ENCODE results near the gene PYY. TPM values are rescaled to one million over a fixed set of nuclear protein-coding genes. Genes with fewer than 3 reads are reported as not detected.

The PYY gene
- total RNA-seq, 2 donors from 2014 or later, result not detected

- Histone ChIP-seq H3K9me3 (no peaks in the 10 kb centered on the region), H3K4me1 (peaks cover 23% of the 10 kb centered on the region), H3K27ac (no peak overlapping the region), H3K27me3 (no peaks in the 10 kb centered on the region), H3K36me3 (replicated peaks in 1 of 2; ENCODE audit: insufficient read depth in 1 of 2, low read depth in 2 of 2) (no peaks in the 10 kb centered on the region), H3K4me3 (no peak overlapping the region)
- DNase-seq (no peak), ATAC-seq (no peak)
- WGBS, 2 donors, result 60 to 91% methylated on average over 5 to 12 of the region's 13 CpGs
- intact Hi-C loops (cut with DNase I), result no loop called here
- TF ChIP-seq POLR2A (IDR thresholded peaks at IDR 0.05), result no peak
- TF ChIP-seq, protein P1, sequence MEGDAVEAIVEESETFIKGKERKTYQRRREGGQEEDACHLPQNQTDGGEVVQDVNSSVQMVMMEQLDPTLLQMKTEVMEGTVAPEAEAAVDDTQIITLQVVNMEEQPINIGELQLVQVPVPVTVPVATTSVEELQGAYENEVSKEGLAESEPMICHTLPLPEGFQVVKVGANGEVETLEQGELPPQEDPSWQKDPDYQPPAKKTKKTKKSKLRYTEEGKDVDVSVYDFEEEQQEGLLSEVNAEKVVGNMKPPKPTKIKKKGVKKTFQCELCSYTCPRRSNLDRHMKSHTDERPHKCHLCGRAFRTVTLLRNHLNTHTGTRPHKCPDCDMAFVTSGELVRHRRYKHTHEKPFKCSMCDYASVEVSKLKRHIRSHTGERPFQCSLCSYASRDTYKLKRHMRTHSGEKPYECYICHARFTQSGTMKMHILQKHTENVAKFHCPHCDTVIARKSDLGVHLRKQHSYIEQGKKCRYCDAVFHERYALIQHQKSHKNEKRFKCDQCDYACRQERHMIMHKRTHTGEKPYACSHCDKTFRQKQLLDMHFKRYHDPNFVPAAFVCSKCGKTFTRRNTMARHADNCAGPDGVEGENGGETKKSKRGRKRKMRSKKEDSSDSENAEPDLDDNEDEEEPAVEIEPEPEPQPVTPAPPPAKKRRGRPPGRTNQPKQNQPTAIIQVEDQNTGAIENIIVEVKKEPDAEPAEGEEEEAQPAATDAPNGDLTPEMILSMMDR (IDR thresholded peaks at IDR 0.05), result peak in 1 of 7 experiments; percentile 1
These were observed 35.7 kb downstream of the PYY start for GRCh38 chr17:43918026-43918389.

- Histone ChIP-seq H3K36me3 (replicated peaks in 1 of 2; ENCODE audit: insufficient read depth in 1 of 2, low read depth in 2 of 2) (no peaks in the 10 kb centered on the region), H3K4me3 (no peak overlapping the region), H3K27me3 (no peaks in the 10 kb centered on the region), H3K27ac (no peak overlapping the region), H3K4me1 (peaks cover 23% of the 10 kb centered on the region), H3K9me3 (no peaks in the 10 kb centered on the region)
- no peak for TF ChIP-seq POLR2A (IDR thresholded peaks at IDR 0.05)
- TF ChIP-seq, protein P1 (IDR thresholded peaks at IDR 0.05), result peak in 5 of 7 experiments; percentile 12 to 35 (median 23)
- 44 to 62% methylated on average over 14 to 43 of the region's 43 CpGs for WGBS, 2 donors
- intact Hi-C loops (cut with DNase I), result no loop called here
- ATAC-seq, result no peak
- peak in 2 of 4 donors; percentile 21 to 41 for DNase-seq
These were observed 36.3 kb downstream of the PYY start for GRCh38 chr17:43917348-43918025.

DNA sequence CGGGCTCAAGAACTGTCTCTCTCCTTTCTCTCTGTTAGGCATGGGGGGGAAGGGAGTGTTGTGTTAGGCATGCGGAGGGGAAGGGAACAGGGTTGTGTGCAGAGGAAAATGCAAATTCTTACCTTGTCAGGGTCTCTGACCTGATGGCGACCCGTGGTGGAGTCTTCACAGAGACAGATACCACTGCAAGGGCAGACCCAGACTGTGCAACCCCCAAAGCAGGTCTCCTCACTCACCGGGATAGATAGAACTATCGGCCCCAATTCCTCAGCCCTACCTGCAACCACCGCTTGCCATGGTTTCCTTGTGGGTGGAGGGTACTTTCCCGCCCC, 36.8 kb downstream of the PYY start:
- DNase-seq (no peak), ATAC-seq (no peak)
- no peak for TF ChIP-seq POLR2A (IDR thresholded peaks at IDR 0.05)
- TF ChIP-seq, protein P1 (IDR thresholded peaks at IDR 0.05), result no peak
- Histone ChIP-seq H3K4me1 (peaks cover 23% of the 10 kb centered on the region), H3K4me3 (no peak overlapping the region), H3K27me3 (no peaks in the 10 kb centered on the region), H3K36me3 (replicated peaks in 1 of 2; ENCODE audit: insufficient read depth in 1 of 2, low read depth in 2 of 2) (no peaks in the 10 kb centered on the region), H3K9me3 (no peaks in the 10 kb centered on the region), H3K27ac (no peak overlapping the region)
- intact Hi-C loops (cut with DNase I), result no loop called here
- whole genome bisulfite sequencing, 2 donors, result 69 to 79% methylated on average over 7 to 8 of the region's 8 CpGs

DNA sequence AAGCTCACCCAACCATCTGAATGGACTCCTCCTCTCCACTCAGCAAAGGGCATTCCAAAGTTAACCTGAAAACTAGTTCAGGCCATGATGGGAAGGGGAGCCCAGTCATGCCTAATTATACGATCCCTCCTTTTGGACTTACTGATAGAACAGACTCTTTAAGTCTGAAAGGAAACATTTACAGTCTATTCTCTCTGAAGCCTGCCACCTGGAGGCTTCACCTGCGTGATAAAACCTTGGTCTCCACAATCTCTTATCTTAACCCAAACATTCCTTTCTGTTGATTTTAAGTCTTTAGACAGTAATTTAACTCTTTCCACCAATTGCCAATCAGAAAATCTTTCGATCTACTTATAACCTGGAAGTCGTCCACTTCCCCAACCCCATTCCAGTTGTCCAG, 37.4 kb downstream of the PYY start:
- Histone ChIP-seq H3K4me1 (peaks cover 23% of the 10 kb centered on the region), H3K27ac (no peak overlapping the region), H3K9me3 (no peaks in the 10 kb centered on the region), H3K36me3 (replicated peaks in 1 of 2; ENCODE audit: insufficient read depth in 1 of 2, low read depth in 2 of 2) (no peaks in the 10 kb centered on the region), H3K27me3 (no peaks in the 10 kb centered on the region), H3K4me3 (no peak overlapping the region)
- DNase-seq, result no peak
- intact Hi-C loops (cut with DNase I), result no loop called here
- 23 to 24% methylated on average over 4 of the region's 4 CpGs for WGBS, 2 donors
- ATAC-seq, result no peak
- TF ChIP-seq, protein P1 (IDR thresholded peaks at IDR 0.05), result no peak
- TF ChIP-seq POLR2A (IDR thresholded peaks at IDR 0.05), result no peak

GRCh38 chr17:43915559-43915958, 38.2 kb downstream of the PYY start:
- H3K4me3 ChIP-seq, result no peak overlapping the region
- WGBS, 2 donors, result 77% methylated on average over 3 of the region's 3 CpGs
- peaks cover 18% of the 10 kb centered on the region for H3K4me1 ChIP-seq
- DNase-seq, result no peak
- H3K27me3 ChIP-seq, result no peaks in the 10 kb centered on the region
- no peak for ATAC-seq
- intact Hi-C loops (cut with DNase I), result no loop called here
- no peaks in the 10 kb centered on the region for H3K36me3 ChIP-seq (replicated peaks in 1 of 2; ENCODE audit: insufficient read depth in 1 of 2, low read depth in 2 of 2)
- no peak overlapping the region for H3K27ac ChIP-seq
- TF ChIP-seq, protein P1 (IDR thresholded peaks at IDR 0.05), result no peak
- TF ChIP-seq POLR2A (IDR thresholded peaks at IDR 0.05), result no peak
- H3K9me3 ChIP-seq, result no peaks in the 10 kb centered on the region
